Stimulated activated CD8-positive, alpha-beta memory T cell treated with anti-CD3 and anti-CD28 coated beads, Interleukin-15, amount 100 ng/mL, for 24 hours (primary cell): ENCODE measurements around the gene NLRP12.
"Not testable (repeated sequence)": the region's sequence is repeated elsewhere in the genome, so short reads cannot be mapped to it uniquely, and the experiment has no call there.

Experiments
- DNase-seq: peaks from one replicate; pipeline ENCODE4 v3.0.0-alpha.2; 2020; ENCODE audit warnings: low read depth

Gene NLRP12

GRCh38 chr19:53775524-53775923 lies 48.6 kb downstream of the NLRP12 start:
- no peak for DNase-seq

- not testable (repeated sequence) for DNase-seq
These were observed 49.6 kb downstream of the NLRP12 start for GRCh38 chr19:53774491-53774890.

- no peak for DNase-seq
These were observed 50.1 kb downstream of the NLRP12 start for GRCh38 chr19:53773999-53774398.

- DNase-seq = no peak
These were observed 51.2 kb downstream of the NLRP12 start for GRCh38 chr19:53772943-53773342.

GRCh38 chr19:53771144-53771543 lies 53.0 kb downstream of the NLRP12 start:
- DNase-seq = no peak

- DNase-seq = not testable (repeated sequence)
These were observed 54.3 kb downstream of the NLRP12 start for GRCh38 chr19:53769696-53770309.

GRCh38 chr19:53768401-53768800 lies 55.7 kb downstream of the NLRP12 start:
- DNase-seq = no peak

GRCh38 chr19:53758991-53759390 lies 65.1 kb downstream of the NLRP12 start:
- DNase-seq = not testable (repeated sequence)
